ENCODE measurements around the gene STX10. TPM values are rescaled to one million over a fixed set of nuclear protein-coding genes. Genes with fewer than 3 reads are reported as not detected.

The STX10 gene
- total and polyA plus RNA-seq, 2 of the 4 experiments (the other 2 are of a cell fraction), result 64.9 to 82.0 TPM

DNA sequence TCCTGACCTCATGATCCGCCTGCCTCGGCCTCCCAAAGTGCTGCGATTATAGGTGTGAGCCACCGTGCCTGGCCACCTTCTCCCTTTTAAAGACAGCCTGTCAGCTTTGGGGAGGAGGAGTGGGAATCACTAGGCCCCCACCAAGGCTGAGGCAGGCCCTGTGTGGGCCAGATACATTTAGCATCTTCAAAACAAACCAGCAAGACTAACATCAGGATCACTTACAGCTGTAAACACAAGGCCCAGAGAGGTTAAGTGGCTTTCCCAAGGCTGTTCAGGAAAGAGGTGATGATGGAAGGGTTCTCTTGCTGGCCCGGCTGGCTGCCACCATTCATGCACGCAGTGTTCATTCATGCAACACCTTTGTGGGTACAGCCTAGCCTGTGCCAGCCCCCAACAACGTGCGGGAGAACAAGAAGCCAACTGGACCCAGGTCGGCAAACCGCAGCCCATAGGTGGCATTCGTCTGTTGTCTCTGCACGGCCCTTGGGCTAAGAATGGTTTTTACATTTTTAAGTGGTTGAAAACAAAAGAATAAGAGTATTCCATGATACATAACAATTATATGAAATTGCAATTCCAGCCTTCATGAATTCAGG lies 23.1 kb upstream of the STX10 start (continued):
- TF ChIP-seq, protein P1, sequence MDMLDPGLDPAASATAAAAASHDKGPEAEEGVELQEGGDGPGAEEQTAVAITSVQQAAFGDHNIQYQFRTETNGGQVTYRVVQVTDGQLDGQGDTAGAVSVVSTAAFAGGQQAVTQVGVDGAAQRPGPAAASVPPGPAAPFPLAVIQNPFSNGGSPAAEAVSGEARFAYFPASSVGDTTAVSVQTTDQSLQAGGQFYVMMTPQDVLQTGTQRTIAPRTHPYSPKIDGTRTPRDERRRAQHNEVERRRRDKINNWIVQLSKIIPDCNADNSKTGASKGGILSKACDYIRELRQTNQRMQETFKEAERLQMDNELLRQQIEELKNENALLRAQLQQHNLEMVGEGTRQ (IDR thresholded peaks at IDR 0.05; ENCODE audit: low read depth, low read length), result no peak

GRCh38 chr19:13172346-13173138 lies 22.4 kb upstream of the STX10 start:
- in situ Hi-C loops (cut with MboI; ENCODE audit: low sequenced_read_pairs), result no loop called here
- Histone ChIP-seq H4K8ac (ENCODE audit: low read depth in 2 of 2, low read length in 2 of 2) (peak overlapping the region; percentile 81 to 90), H3K9ac (ENCODE audit: low read depth, low read length) (no peak overlapping the region), H4K5ac (ENCODE audit: low read depth, low read length) (peak overlapping the region; percentile 80), H3K4me1 (ENCODE audit: control insufficient read depth, insufficient read depth, low read length) (peaks cover 16% of the 10 kb centered on the region), H2BK120ac (ENCODE audit: low read depth, low read length) (peak overlapping the region; percentile 94), H3K4me3 (ENCODE audit: insufficient read depth, low read depth, low read length) (no peak overlapping the region), H3K9me1 (ENCODE audit: insufficient read depth, low read length) (peaks cover 19% of the 10 kb centered on the region), H3K4ac (ENCODE audit: low read depth, low read length) (peak overlapping the region; percentile 93), H3K23ac (ENCODE audit: low read depth, low read length) (peak overlapping the region; percentile 59; the same call in 1 of the 2 replicates), H2AK9ac (replicated peaks; ENCODE audit: low read depth, low read length, poor library complexity) (peak overlapping the region; percentile 96), H3K4me2 (ENCODE audit: low read depth, low read length) (peak overlapping the region; percentile 40; the same call in 1 of the 2 replicates), H2AK5ac (ENCODE audit: low read depth, low read length) (peak overlapping the region; percentile 94), H3K9me3 (ENCODE audit: control insufficient read depth, insufficient read depth, low read length) (no peaks in the 10 kb centered on the region), H2AFZ (replicated peaks; ENCODE audit: low read length, poor library complexity) (peak overlapping the region; percentile 71), H3K27me3 (ENCODE audit: control insufficient read depth, insufficient read depth, low read length) (no peaks in the 10 kb centered on the region), H2BK20ac (ENCODE audit: low read depth, low read length) (peak overlapping the region; percentile 94), H4K91ac (ENCODE audit: insufficient read depth, low read depth, low read length) (peak overlapping the region; percentile 98), H2BK15ac (ENCODE audit: low read depth, low read length) (peak overlapping the region; percentile 93), H4K20me1 (ENCODE audit: insufficient read depth, low read length) (no peaks in the 10 kb centered on the region), H3K36me3 (ENCODE audit: control insufficient read depth, insufficient read depth, low read length) (no peaks in the 10 kb centered on the region), H3K18ac (ENCODE audit: low read depth, low read length) (peak overlapping the region; percentile 42), H3K56ac (ENCODE audit: extremely low read depth, insufficient read depth, low read length) (no peak overlapping the region), H3K79me1 (ENCODE audit: low read depth in 1 of 2, low read length in 2 of 2) (peaks cover 0 to 41% of the 10 kb centered on the region in 2 experiments; a peak in 2 of 4 replicates), H3K27ac (ENCODE audit: insufficient read depth, low read length) (peak overlapping the region; percentile 70), H3K14ac (replicated peaks; ENCODE audit: low read depth, low read length) (peak overlapping the region; percentile 66), H2BK5ac (ENCODE audit: low read depth, low read length, poor library complexity, severe bottlenecking) (peak overlapping the region; percentile 77)
- intact Hi-C loops (cut with micrococcal nuclease), result no loop called here
- peak; percentile 46; the same call in 1 of the 2 replicates for TF ChIP-seq FOS (IDR thresholded peaks at IDR 0.05; ENCODE audit: low read depth, low read length)
- TF ChIP-seq NFE2L2 (IDR thresholded peaks at IDR 0.05; ENCODE audit: low read depth, low read length), result no peak
- DNase-seq, result peak; percentile 83
- CTCF ChIA-PET, result interaction anchor here (0.6 kb wide), 1 partner anchor 23 kb away, joined by 3 read pairs; no protein-coding TSS in a partner anchor
- ATAC-seq (ENCODE audit: low read depth), result peak; percentile 37
- no TSS peak for BruUV-seq (replicated peaks)
- dilution Hi-C loops (cut with HindIII; ENCODE audit: low sequenced_read_pairs, unreplicated experiment), result no loop called here
- no CpG with 5 or more reads among the region's 18 CpGs for WGBS, 2 experiments (ENCODE audit: extremely low coverage in 2 of 2, insufficient read length in 1 of 2)
- POLR2A ChIA-PET (ENCODE audit: unreplicated experiment), result no interaction called here

All from IMR-90 (cell line).